GM23338 (cell line): Measurements from ENCODE around the gene SLC7A14. TPM values are rescaled to one million over a fixed set of nuclear protein-coding genes. Genes with fewer than 3 reads are reported as not detected.

ENCODE experiments used
- ATAC-seq: fragments of 200-7000 bp; cut with Tn5 transposase; 3 replicates; pipeline ENCODE4 v1.9.1; 2020
- DNase-seq: peaks from one replicate; pipeline ENCODE4 v3.0.0-alpha.2; 2015; ENCODE audit warnings: low spot score
- H2AFZ ChIP-seq: fragments of 200-600 bp; sonication (generic); 2 replicates; pipeline ENCODE4 v1.8.0; 2016; ENCODE audit warnings: antibody characterized with exemption, mild to moderate bottlenecking, moderate library complexity
- H3F3A ChIP-seq: fragments of 200-600 bp; sonication (generic); replicated peaks from 2 replicates; pipeline ENCODE4 v1.8.0; 2017; ENCODE audit warnings: antibody characterized with exemption, mixed run types, low read depth
- H3K27ac ChIP-seq: fragments of 200-600 bp; sonication (generic); 2 replicates; pipeline ENCODE4 v1.6.1; 2016; ENCODE audit warnings: low read depth
- H3K27me3 ChIP-seq: fragments of 200-600 bp; sonication (generic); 2 replicates; pipeline ENCODE4 v1.8.0; 2016; ENCODE audit warnings: mild to moderate bottlenecking, mixed run types, moderate library complexity; ENCODE audit not compliant: insufficient read depth
- H3K36me3 ChIP-seq: fragments of 200-600 bp; sonication (generic); 2 replicates; pipeline ENCODE4 v1.8.0; 2016; ENCODE audit warnings: mild to moderate bottlenecking; ENCODE audit not compliant: insufficient read depth
- H3K4me1 ChIP-seq: fragments of 200-600 bp; sonication (generic); 2 replicates; pipeline ENCODE4 v1.8.0; 2016; ENCODE audit warnings: mild to moderate bottlenecking, moderate library complexity; ENCODE audit not compliant: insufficient read depth
- H3K4me2 ChIP-seq: fragments of 200-600 bp; sonication (generic); 2 replicates; pipeline ENCODE4 v1.7.1; 2017; ENCODE audit warnings: mixed run types
- H3K4me3 ChIP-seq: fragments of 200-600 bp; sonication (generic); 2 replicates; pipeline ENCODE4 v1.6.1; 2016; ENCODE audit warnings: mixed run types
- H3K79me2 ChIP-seq: fragments of 200-600 bp; sonication (generic); replicated peaks from 2 replicates; pipeline ENCODE4 v1.8.0; 2017; ENCODE audit warnings: mild to moderate bottlenecking; ENCODE audit not compliant: insufficient read depth
- H3K9me2 ChIP-seq: fragments of 200-600 bp; sonication (generic); 2 replicates; pipeline ENCODE4 v1.8.0; 2017; ENCODE audit not compliant: insufficient read depth
- H4K20me1 ChIP-seq: fragments of 200-600 bp; sonication (generic); replicated peaks from 2 replicates; pipeline ENCODE4 v1.8.0; 2017; ENCODE audit warnings: mild to moderate bottlenecking; ENCODE audit not compliant: insufficient read depth
- H3K27ac Mint-ChIP-seq: 2 replicates; pipeline ENCODE4 v1.8.0; 2020; ENCODE audit warnings: inconsistent platforms, mild to moderate bottlenecking, moderate library complexity, mixed read lengths
- H3K27me3 Mint-ChIP-seq: 3 replicates; pipeline ENCODE4 v1.8.0; 2022; ENCODE audit warnings: low read depth, mild to moderate bottlenecking, moderate library complexity, mixed read lengths, inconsistent platforms; ENCODE audit not compliant: insufficient read depth, poor library complexity
- H3K36me3 Mint-ChIP-seq: 3 replicates; pipeline ENCODE4 v1.8.0; 2021; ENCODE audit warnings: low read depth, mild to moderate bottlenecking, inconsistent platforms, moderate library complexity, mixed read lengths
- H3K4me1 Mint-ChIP-seq: 3 replicates; pipeline ENCODE4 v1.8.0; 2020; ENCODE audit warnings: mild to moderate bottlenecking, inconsistent platforms, mixed read lengths
- H3K4me3 Mint-ChIP-seq: 3 replicates; pipeline ENCODE4 v1.8.0; 2021; ENCODE audit warnings: moderate library complexity, mild to moderate bottlenecking, inconsistent platforms, mixed read lengths
- H3K9me3 Mint-ChIP-seq: 3 replicates; pipeline ENCODE4 v1.8.0; 2020; ENCODE audit warnings: moderate library complexity, mild to moderate bottlenecking, inconsistent platforms, mixed read lengths
- CTCF ChIP-seq, 2 experiments: fragments of 200-600 bp in 1 of 2; sonication (generic) in 1 of 2; conservative IDR thresholded peaks; 2 replicates each; pipeline versions ENCODE4 v1.5.1 to v1.6.1; 2016 to 2017; ENCODE audit warnings: antibody characterized with exemption in 2 of 2, low read depth in 2 of 2, mild to moderate bottlenecking in 2 of 2, moderate library complexity in 1 of 2
- JUNB ChIP-seq: IDR thresholded peaks from one replicate; pipeline ENCODE4 v1.6.1; 2016; ENCODE audit warnings: antibody characterized with exemption; ENCODE audit not compliant: unreplicated experiment
- NANOG ChIP-seq: IDR thresholded peaks from 2 replicates; pipeline ENCODE4 v1.6.1; 2016; ENCODE audit warnings: antibody characterized with exemption, borderline replicate concordance
- POLR2AphosphoS5 ChIP-seq: IDR thresholded peaks from 2 replicates; pipeline ENCODE4 v1.6.1; 2016; ENCODE audit warnings: antibody characterized with exemption, low read depth
- ZNF114 ChIP-seq: fragments of 250-450 bp; sonication (Bioruptor Pico); IDR thresholded peaks from 2 replicates; pipeline ENCODE4 v1.5.0; 2020; ENCODE audit warnings: mild to moderate bottlenecking, moderate library complexity
- ZNF331 ChIP-seq: fragments of 250-450 bp; sonication (Bioruptor Pico); IDR thresholded peaks from 2 replicates; pipeline ENCODE4 v1.5.0; 2020; ENCODE audit warnings: low read depth, mild to moderate bottlenecking, moderate library complexity
- ZNF462 ChIP-seq: fragments of 250-450 bp; sonication (Bioruptor Pico); IDR thresholded peaks from 2 replicates; pipeline ENCODE4 v1.5.0; 2020; ENCODE audit warnings: mild to moderate bottlenecking, moderate library complexity
- polyA plus RNA-seq: library from polyadenylated mRNA; unstranded; fragments of >200 nt; fragmentation: Nextera tagmentation; extraction: Ambion mirVana; gene quantifications from 2 replicates; pipeline ENCODE4 v1.2.1, GENCODE V29; 2016
- total RNA-seq: library from RNA; depleted of rRNA; stranded (reverse); fragments of >200 nt; shearing (Covaris generic); gene quantifications from 2 replicates; pipeline ENCODE4 v1.2.3, GENCODE V29; 2014

The SLC7A14 gene
- total and polyA plus RNA-seq, 2 experiments from 2014 or later: 0.49 to 0.82 TPM

GRCh38 chr3:170507063-170507462 lies 78.8 kb downstream of the SLC7A14 start (continued):
- TF ChIP-seq ZNF462 (CRISPR knock-in tag): no peak

- H3K4me3 Mint-ChIP-seq: no peak overlapping the region
- no peak for TF ChIP-seq POLR2AphosphoS5
- TF ChIP-seq ZNF114 (CRISPR knock-in tag): no peak
- no peak for TF ChIP-seq JUNB
- no peak for TF ChIP-seq ZNF331 (CRISPR knock-in tag)
- TF ChIP-seq ZNF462 (CRISPR knock-in tag): no peak
- TF ChIP-seq CTCF (conservative IDR thresholded peaks at IDR 0.05; ENCODE audit: low read depth in 2 of 2): no peak
- TF ChIP-seq NANOG: no peak
Measured at GRCh38 chr3:170506556-170506955, 79.3 kb downstream of the SLC7A14 start.

More at GRCh38 chr3:170506556-170506955, 79.3 kb downstream of the SLC7A14 start:
- no peaks in the 10 kb centered on the region for H3F3A ChIP-seq
- H3K4me3 ChIP-seq: no peak overlapping the region
- H4K20me1 ChIP-seq: no peaks in the 10 kb centered on the region
- peak; percentile 37 for DNase-seq
- no peaks in the 10 kb centered on the region for H3K79me2 ChIP-seq
- Mint-ChIP-seq H3K36me3 (no peaks in the 10 kb centered on the region), H3K4me1 (peaks cover 10% of the 10 kb centered on the region; the same call in 2 of the 3 replicates), H3K27ac (peak overlapping the region; percentile 87), H3K27me3 (no peaks in the 10 kb centered on the region), H3K9me3 (no peaks in the 10 kb centered on the region)
- H3K9me2 ChIP-seq: no peaks in the 10 kb centered on the region
- H3K4me2 ChIP-seq: no peak overlapping the region
- H3K27me3 ChIP-seq: no peaks in the 10 kb centered on the region
- 0 out of 2 replicates have a peak, but pooled peaks cover 3% of the 10 kb centered on the region for H3K4me1 ChIP-seq
- no peak overlapping the region; the same call in 1 of the 2 replicates for H2AFZ ChIP-seq
- no peak overlapping the region for H3K27ac ChIP-seq
- ATAC-seq: peak; percentile 32; the same call in 1 of the 3 replicates
- H3K36me3 ChIP-seq: no peaks in the 10 kb centered on the region
